HG02623 (cell line): Measurements from ENCODE around the gene RGL2.
"Not testable (repeated sequence)": the region's sequence is repeated elsewhere in the genome, so short reads cannot be mapped to it uniquely, and the experiment has no call there.

Experiments used
- ATAC-seq: cut with Tn5 transposase; IDR thresholded peaks from one replicate; pipeline ENCODE4 v1.9.1; 2021; ENCODE audit warnings: moderate library complexity; ENCODE audit not compliant: unreplicated experiment

Gene RGL2, protein sequence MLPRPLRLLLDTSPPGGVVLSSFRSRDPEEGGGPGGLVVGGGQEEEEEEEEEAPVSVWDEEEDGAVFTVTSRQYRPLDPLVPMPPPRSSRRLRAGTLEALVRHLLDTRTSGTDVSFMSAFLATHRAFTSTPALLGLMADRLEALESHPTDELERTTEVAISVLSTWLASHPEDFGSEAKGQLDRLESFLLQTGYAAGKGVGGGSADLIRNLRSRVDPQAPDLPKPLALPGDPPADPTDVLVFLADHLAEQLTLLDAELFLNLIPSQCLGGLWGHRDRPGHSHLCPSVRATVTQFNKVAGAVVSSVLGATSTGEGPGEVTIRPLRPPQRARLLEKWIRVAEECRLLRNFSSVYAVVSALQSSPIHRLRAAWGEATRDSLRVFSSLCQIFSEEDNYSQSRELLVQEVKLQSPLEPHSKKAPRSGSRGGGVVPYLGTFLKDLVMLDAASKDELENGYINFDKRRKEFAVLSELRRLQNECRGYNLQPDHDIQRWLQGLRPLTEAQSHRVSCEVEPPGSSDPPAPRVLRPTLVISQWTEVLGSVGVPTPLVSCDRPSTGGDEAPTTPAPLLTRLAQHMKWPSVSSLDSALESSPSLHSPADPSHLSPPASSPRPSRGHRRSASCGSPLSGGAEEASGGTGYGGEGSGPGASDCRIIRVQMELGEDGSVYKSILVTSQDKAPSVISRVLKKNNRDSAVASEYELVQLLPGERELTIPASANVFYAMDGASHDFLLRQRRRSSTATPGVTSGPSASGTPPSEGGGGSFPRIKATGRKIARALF

DNA sequence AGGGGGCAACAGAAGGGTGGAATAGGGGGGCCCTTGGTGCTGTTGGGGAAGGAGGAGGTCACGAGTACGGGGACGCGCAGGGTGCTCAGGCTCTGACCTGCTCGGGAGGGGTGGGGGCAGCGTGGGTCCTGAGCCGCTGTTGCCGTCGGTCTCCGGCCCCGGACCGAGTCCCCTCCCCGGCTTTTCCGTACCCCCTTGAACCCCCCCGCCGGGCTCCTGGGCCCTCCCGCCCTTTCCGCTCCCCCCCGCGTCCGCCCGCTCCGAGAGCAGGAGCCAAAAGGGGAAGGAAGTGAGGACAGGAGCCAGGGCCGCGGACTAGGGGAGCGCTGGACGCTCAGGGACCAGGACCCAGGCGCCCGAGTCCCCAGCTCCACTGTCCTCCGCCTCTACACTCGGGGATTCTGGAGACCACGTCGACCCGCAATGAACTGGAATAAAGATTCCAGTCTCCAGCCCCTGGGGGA is at the start of gene RGL2:
TSS of gene RGL2 (minus strand) at position 170 of the 464 bp plus-strand sequence. CDS start 332 bp downstream, outside the sequence.
- no peak for ATAC-seq

DNA sequence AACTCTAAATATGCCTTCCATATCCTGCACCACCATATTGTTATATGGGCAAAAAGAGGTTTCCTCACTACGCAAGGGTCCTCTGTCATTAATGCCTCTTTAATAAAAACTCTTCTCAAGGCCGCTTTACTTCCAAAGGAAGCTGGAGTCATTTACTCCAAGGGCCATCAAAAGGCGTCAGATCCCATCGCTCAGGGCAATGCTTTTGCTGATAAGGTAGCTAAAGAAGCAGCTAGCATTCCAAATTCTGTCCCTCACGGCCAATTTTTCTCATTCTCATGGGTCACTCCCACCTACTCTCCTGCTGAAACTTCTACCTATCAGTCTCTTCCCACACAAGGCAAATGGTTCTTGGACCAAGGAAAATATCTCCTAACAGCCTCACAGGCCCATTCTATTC is 49.1 kb upstream of the RGL2 start:
- no peak for ATAC-seq

DNA sequence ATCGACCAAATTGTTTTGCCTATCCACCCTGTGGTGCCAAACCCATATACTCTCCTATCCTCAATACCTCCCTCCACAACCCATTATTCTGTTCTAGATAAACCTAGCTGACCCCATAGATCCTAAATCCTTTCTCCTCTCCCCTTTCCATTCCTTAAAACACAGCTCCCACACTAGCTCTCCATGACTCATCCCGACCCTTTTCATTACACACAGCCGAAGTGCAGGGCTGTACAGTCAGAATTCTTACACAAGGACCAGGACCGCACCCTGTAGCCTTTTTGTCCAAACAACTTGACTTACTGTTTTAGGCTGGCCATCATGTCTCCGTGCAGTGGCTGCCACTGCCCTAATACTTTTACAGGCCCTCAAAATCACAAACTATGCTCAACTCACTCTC is 48.2 kb upstream of the RGL2 start:
- not testable (repeated sequence) for ATAC-seq

DNA sequence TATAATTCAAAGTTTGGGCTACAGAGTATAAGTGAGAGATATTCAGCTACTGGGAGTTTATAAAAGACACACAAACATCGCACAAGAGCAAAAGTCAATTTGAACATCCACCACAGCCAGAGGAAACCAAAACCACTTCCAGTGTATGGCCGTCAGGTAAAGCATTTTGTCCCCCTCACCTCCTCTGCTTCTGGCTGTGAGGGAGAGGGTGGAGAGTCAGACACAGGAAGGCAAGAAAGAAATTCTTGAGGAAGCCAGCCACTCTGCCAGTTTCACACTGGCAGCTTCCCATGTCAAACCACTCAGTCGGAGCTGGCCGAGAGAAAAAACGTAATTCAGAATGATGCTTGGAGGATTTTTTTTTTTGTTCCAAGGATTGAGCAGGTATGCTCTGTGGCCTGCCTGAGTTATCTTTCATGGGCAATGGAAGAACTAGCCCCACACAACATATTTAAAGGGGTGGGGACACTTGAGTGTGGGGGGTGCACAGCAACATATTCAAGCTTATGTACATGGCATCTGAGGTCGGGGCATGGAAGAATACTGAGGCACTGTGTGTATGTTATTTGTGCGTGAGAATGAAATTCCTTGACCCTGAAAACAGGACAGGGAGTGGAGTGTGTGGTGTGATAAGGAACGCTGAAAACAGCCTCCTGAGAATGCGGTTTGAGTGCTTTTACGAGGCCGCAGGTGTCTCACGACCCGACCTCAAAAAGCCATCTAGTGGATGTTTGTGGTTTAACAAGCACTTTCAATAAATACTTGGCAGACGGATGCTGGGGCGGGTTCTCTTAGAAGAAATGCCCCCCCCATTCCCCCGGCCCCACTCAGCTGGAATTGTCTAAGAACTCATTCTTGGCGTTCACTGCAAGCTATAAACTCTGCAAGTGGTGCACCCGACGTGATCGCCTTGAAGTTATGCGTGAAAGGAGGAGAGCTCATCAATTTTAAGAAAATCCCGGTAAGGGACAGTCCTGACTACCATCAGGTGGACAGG is 46.3 kb upstream of the RGL2 start:
- ATAC-seq: no peak

DNA sequence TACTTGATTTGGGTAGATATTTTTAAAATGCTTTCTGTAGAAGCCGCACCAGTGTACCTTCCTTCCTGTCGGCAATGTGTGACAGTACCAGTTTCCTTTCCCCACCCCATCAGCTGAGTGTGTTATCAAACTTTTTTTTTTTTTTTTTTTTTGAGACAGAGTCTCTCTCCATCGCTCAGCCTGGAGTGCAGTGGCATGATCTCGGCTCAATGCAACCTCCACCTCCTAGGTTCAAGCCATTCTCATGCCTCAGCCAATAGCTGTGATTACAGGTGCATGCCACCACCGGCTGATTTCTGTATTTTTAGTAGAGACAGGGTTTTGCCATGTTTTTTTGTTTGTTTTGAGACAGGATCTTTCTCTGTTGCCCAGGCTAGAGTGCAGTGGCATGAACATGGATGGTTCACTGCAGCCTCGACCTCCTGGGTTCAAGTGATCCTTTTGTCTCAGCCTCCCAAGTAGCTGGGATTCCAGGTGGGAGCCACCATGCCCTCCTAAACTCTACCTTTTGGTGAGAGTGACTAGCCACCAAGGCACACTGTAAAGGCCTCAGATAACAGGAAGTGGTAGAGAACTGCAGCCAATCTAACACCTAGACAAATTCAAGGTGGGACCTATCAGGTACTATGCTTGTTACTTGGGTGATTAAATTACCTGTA is 45.3 kb upstream of the RGL2 start:
- ATAC-seq: no peak

DNA sequence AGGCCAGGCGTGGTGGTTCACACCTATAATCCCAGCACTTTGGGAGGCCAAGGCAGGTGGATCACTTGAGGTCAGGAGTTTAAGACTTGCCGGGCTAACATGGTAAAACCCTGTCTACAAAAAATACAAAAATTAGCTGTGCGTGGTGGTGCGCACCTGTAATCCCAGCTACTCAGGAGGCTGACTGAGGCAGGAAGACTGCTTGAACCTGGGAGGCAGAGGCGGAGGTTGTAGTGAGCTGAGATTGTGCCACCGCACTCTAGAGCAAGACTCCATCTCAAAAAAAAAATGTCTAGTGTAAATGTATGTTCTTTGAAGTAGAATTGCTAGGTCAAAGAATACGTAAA is 44.8 kb upstream of the RGL2 start:
- ATAC-seq: not testable (repeated sequence)

DNA sequence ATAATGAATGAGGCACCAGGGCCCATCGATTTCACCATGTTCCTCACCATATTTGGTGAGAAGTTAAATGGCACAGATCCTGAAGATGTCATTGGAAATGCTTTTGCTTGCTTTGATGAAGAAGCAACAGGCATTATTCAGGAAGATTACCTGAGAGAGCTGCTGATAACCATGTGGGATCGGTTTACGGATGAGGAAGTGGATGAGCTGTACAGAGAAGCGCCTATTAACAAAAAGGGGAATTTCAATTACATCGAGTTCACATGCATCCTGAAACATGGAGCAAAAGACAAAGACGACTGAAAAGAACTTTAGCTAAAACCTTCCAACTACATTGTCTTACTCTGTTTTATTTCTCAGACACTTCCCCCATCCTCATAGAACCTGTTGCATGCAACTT is 40.5 kb upstream of the RGL2 start:
- no peak for ATAC-seq

DNA sequence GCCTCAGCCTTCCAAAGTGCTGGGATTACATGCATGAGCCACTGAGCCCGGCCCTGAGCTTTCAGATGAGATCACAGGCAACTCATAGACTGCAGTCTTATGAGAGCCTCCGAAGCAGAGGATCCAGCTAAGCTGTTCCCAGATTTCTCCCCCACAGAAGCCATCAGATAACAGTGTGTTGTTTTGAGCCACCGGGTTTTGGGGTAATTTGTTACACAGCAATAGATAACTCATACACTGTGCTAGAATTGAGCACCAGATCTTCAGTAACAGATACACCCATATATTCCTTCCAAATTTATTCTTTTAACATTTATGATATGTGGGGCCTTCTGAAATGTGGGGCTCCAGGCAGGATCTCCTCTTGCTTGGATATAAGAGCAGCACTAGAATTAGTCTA is 37.8 kb upstream of the RGL2 start:
- ATAC-seq: no peak

DNA sequence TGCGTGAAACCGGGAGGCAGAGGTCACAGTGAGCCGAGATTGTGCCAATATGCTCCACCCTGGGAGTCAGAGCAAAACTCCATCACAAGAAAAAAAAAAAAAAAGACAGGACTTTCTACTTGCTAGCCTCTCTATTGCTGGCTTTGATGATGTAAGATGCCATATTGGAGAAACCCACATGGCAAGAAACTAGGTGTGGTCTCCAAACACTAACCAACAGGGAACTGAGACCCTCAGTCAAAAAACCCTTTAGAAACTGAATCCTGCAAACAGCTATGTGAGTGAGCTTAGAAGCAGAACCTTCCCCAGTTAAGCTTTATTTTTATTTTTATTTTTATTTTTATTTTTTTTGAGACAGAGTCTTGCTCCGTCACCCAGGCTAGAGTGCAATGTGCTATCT is 37.2 kb upstream of the RGL2 start:
- no peak for ATAC-seq

DNA sequence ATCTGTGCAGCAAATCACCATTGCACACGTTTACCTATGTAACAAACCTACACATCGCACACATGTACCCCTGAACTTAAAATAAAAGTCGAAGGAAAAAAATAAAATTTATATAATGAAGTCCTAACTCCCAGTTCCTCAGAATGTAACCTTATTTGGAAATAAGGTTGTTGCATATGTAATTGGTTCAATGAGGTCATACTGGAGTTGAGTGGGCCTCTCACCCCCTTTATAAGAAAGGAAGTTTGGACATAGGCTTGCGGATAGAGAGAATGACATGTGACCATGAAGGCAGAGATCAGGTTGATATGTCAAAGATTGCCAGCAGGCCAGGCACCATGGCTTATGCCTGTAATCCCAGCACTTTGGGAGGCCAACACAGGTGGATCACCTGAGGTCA is 34.9 kb upstream of the RGL2 start:
- ATAC-seq: no peak

DNA sequence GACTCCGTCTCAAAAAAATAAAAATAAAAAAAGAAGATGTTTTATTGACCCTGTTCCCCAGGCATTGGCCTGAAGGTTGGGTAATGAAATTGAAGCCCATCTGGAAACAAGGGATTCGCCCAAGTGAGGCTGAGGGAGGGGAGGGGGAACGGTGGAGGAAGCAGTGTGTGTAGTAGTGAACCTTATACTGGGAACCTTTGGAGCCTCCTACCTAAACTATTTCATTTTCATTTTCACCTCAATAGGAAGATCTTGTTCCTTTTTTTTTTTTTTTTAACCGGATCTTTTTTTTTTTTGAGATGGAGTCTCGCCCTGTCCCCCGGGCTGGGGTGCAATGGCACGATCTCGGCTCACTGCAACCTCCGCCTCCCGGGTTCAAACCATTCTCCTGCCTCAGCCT is 32.0 kb upstream of the RGL2 start:
- no peak for ATAC-seq

DNA sequence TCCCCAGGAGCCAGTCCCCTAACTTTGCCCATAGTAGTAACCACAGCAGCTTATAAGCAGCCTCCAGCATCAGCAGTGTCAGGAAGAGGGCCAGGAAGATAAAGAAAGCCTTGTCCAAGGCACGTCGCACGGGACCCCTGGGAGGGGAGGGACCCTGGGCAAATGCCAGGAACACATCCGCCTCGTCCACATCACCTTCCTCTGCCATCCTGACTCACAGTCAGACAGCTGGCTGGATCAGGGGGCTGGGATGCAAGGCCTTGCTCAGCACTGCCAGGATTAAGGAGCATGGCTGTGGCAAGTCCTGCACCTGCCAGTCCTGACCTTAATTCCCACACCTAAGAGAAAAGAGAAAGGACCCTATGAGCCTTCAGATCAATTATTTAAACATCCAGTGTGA is 30.3 kb upstream of the RGL2 start:
- ATAC-seq: no peak

DNA sequence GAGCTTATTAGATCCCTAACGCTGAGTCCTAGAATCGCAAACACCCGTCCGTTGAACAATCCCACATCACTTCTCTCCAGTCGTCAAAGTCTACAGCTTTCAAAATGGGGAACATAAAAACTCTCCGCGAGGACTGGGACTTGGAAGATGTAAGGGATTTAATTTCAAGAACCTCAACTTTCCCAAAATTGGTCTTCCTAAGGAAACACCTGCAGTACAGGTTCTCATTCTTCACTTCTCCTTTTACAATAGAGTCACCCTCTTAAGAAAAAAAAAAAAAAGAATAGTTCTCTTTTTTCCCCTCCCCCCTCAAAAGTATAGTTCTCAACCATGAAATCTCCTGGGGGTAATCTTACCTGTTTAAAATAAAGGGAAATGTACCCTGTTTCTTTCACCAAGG is 25.4 kb upstream of the RGL2 start:
- ATAC-seq: no peak

DNA sequence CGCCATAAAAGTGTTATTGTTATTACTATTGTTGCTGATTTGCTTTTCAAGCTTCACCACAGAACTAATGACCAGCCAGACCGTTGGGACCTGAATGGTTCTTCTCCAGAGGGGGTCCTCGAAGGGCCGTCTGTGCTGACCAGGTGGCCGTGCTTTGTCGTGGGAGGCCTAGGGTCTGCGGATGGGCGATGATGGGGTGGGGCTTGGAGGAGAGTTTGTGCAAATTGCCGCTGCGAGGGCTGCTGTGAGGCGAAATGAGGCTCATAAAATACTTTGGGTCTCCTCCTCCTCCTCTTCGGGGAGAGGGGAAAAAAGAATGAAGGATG is 24.8 kb upstream of the RGL2 start:
- no peak for ATAC-seq

DNA sequence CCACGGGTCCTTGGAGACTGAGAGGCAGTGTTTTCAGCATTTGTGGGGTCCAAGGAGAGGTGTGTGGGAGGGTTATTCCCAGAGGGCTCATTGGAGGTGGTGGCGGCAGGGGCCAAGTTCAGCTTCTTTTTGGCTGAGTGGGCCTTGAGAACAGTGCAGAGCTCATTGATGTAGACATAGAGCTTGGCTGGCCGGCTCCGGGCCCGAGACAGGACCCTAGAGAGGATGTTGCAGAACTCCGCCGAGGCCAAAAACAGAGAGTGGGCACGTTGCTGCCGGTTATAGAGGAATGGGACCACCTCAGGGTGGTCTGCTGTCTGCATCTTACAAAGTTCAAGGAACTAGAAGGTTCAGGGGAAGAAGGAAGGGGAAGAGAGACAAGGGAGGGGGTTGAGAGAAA is 22.5 kb upstream of the RGL2 start:
- ATAC-seq: no peak

DNA sequence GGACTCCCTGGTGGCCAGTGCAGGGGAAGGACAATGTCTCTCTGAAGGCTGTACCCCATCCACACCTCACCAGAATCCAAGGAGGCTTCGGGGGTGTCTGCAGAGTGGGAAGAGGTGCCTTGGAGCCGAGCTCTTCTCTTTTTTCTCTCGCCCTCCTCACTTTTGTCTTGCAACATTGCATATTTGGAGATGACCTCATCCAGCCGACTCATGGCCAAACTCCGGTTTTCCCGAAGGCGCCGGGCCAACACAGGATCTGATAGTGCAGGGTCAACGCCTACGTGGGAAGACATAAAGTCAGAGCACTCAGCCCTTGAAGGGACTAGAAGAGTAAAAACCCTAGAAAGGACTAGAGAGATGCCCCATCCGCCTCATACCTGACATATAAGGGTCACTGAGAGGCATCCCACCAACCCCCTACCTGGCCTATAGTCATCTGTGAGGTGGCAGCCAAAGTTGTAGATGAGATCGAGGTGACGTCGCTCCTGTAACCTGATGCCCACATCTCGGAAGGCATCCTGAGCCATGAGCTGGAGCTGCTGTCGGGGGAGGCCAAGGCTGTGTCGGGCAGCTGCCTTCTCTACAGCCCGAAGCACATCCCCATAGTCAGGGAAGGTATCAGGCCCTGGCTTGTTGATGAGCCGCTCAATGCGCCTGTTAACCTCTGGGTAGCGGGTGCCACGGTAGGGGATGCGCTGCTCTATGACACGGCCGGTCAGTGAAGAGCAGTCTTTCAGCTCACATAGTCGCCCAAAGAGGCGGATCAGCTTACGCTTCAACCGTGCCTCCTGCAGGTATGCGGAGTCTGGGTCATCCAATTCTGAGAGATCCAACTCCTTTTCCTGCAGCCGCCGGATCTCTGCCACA is 21.8 kb upstream of the RGL2 start:
- ATAC-seq: no peak

DNA sequence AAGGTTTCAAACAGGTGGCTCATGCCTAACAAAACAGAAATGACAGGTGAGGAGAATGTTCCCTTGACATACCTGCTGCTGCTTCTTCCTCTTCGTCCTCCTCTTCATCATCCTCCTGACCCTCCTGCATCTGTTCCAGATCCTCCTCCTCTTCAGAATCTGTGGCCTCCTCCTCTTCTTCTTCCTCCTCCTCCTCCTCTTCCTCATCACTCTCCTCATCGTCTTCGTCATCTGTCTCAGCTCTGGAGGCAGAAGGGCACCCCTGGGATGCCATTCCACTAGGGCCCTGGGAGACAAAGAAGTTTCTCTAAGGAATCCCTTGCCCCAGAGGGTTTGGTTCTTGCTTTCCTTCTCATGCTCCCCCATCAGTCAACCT is 21.2 kb upstream of the RGL2 start:
- ATAC-seq: no peak

DNA sequence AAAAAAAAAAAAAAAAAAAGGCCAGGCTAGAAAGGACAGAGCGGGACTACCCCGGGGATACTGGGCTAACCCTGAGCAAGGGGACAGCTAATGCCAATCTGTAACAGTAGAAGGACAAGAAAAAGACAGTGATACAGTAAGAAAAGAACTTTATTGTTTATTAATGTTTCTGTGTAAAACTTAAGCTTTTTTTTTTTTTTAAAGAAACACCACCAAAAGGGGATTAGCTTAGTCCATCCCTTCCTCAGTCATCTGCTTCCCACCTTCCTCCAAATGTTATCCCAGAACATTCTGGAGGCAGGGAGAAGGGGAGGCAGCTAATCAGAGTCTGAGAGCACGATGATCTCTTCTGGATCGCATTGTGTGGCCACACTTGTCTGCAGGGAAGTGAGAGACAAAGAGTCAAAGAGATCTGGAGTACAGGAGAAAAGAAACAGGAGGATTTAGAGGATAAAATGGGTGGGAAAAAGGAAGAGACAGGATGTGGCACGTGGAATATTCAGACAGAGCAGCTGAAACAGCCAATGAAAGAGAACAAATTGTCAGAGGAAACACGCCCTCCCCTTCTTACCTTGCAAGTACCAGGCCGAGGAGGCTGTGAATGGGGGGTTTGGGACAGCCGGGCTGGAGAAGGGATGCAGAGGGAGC is 19.8 kb upstream of the RGL2 start:
- ATAC-seq: no peak

DNA sequence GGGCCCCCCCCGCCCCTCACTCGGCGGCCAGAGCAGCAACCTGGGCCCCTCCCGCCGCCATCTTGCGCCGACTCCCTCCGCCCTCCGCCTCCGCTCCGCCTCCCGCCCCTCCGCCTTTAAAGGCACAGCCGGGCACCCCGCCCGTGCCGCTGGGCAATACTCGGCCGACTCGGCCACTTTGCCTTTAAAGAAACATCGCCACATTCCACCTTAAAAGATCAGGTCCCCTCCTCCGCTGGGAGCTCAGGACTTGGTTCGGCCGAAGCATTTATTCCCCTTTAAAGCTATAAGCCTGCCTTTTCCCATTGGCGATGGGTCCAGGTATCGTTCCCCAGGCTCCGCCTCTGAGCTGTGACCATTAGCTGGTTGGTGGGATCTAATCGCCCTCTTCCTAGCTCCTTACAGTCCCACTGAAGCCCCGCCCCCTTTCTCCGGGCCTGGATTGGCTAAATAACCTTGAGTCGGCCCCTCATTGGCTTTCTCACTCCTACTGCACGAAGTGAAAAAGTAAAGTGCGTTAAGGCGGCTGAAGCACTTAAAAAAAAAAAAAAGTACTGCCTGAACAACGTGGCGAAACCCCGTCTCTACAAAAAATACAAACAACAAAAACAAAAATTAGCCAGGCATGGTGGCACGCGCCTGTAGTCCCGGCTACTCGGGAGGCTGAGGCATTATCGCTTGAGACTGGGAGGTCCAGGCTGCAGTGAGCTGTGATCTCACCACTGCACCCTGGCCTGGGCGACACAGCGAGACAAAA is 19.1 kb upstream of the RGL2 start, which contains the start of gene ZBTB22:
TSS of gene ZBTB22 (minus strand) at position 76 of the 757 bp plus-strand sequence. CDS start 828 bp downstream, outside the sequence.
- peak; percentile 45 for ATAC-seq
